Omental fat pad (tissue), 4 donors: ENCODE data around the gene CNNM4. TPM values are rescaled to one million over a fixed set of nuclear protein-coding genes. Genes with fewer than 3 reads are reported as not detected.
"Not testable (repeated sequence)": the region's sequence is repeated elsewhere in the genome, so short reads cannot be mapped to it uniquely, and the experiment has no call there.

Experiments used
- ATAC-seq: fragments of 150-250 bp; one replicate; pipeline ENCODE4 v1.9.1; 2016; ENCODE audit warnings: mild to moderate bottlenecking, moderate library complexity; ENCODE audit not compliant: low FRiP score
- DNase-seq: peaks from one replicate; pipeline ENCODE4 v3.0.0-alpha.2; 2019; ENCODE audit warnings: low spot score
- total RNA-seq, 4 donors: library from RNA; depleted of rRNA; stranded (reverse); fragments of >200 nt; gene quantifications; one replicate each; pipeline ENCODE4 v1.1.0, GENCODE V29; 2016
- TF ChIP-seq, protein P1 (sequence below), 3 donors: fragments of 450-650 bp; IDR thresholded peaks; one replicate each; pipeline ENCODE4 v1.5.1; 2016 to 2017; ENCODE audit warnings: antibody characterized with exemption in 3 of 3, mild to moderate bottlenecking in 3 of 3, moderate library complexity in 2 of 3

The CNNM4 gene
- total RNA-seq, 4 donors from 2014 or later = 3.6 to 5.6 (median 3.7) TPM

DNA sequence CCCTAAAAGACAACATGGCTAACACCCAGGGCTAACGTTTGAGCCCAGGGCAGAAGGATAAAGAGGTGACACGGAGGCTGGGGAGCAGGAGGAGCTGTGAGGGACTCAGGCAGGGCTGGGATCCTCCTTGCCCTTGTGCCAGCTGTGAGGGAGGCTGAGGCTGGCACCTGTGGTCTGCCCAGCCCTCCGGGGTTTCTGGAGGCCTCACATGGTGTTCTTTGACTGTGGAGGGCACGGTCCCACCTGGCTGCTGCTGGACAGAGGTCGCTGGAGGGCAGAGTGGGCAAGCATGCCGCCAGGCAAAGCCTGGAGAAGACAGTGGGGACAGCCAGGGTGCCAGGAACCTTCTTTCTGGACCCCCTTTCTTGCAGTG lies 28.5 kb downstream of the CNNM4 start:
- TF ChIP-seq, protein P1, sequence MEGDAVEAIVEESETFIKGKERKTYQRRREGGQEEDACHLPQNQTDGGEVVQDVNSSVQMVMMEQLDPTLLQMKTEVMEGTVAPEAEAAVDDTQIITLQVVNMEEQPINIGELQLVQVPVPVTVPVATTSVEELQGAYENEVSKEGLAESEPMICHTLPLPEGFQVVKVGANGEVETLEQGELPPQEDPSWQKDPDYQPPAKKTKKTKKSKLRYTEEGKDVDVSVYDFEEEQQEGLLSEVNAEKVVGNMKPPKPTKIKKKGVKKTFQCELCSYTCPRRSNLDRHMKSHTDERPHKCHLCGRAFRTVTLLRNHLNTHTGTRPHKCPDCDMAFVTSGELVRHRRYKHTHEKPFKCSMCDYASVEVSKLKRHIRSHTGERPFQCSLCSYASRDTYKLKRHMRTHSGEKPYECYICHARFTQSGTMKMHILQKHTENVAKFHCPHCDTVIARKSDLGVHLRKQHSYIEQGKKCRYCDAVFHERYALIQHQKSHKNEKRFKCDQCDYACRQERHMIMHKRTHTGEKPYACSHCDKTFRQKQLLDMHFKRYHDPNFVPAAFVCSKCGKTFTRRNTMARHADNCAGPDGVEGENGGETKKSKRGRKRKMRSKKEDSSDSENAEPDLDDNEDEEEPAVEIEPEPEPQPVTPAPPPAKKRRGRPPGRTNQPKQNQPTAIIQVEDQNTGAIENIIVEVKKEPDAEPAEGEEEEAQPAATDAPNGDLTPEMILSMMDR (IDR thresholded peaks at IDR 0.05) = no peak
- ATAC-seq (no peak), DNase-seq (no peak)

DNA sequence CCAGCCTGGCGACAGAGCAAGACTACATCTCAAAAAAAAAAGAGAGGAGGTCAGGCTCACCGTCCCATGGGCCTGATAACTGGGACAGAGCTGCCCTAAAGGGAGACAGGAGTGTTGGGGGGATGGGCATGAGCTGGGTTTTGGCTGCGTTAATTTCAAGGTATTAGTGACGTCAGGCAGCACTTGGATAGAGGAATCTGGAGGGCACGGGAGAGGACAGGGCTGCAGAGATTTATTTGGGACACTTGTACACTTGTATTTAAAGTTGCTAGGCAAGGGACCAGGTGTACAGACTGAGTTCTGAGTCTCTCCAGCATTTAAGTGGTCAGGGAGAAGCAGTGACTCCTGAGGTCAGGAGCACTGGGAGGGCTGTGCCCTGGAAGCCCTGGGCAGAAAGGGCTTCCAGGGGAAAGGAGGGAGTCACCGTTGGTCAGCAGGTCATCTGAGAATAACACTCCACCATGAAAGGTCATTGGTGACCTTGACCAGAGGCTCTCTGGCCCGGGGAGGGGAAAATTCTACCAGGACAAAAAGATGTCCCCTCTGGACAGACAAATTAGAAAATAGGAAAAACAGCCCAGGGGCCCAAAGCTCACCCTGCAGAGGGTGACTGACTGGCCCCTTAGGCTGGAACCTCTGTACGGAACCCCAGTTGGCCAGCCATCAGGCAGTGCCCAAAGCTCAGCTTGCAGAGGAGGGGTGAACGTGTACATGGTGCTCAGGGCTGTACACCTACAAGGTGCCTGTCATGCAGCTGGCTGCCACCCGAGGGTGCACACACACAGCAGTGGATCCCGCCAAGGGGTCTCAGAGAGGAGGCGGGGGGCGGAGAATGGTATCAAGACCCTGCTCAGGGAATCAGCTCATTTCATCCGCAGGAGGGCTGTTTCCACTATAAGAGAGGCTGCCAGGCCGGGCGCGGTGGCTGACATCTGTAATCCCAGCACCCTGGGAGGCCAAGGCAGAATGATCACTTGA lies 32.4 kb downstream of the CNNM4 start:
- TF ChIP-seq, protein P1 (IDR thresholded peaks at IDR 0.05) = no peak
- DNase-seq (no peak), ATAC-seq (no peak)

DNA sequence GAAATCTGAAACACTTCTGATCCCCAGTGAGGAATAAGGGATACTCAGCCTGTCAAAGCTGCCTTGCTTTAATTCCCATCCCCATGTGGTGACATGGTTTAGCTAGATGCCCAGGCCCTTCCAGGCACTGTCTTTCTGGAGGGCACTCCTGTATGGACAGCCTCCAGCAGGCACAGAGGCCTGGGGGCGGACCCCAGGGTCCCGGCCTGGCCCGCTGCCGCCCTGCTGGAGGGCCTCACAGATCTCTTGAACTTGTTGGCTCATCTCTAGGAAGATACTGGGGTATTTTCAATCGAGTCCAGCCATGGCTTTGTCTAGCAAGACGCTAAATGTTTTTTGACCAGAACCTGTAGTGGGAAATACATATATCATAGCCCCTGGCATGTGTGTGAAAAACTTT lies 34.4 kb downstream of the CNNM4 start:
- no peak for ATAC-seq
- no peak for DNase-seq
- TF ChIP-seq, protein P1 (IDR thresholded peaks at IDR 0.05) = no peak

DNA sequence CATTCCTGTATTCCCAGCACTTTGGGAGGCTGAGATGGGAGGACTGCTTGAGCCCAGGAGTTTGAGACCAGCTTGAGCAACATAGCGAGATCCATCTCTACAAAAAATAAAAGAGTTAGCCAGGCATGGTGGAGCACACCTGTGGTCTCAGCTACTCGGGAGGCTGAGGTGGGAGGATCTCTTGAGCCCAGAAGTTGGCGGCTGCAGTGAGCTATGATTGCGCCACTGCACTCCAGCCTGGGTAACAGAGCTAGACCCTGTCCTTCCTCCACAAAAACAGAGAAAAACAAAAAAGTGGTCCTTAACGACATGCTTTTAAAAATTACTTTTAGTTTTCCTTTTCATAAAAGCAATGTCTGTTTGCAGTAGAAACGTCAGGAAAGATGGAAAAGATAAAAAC lies 35.8 kb downstream of the CNNM4 start:
- not testable (repeated sequence) for ATAC-seq, DNase-seq

DNA sequence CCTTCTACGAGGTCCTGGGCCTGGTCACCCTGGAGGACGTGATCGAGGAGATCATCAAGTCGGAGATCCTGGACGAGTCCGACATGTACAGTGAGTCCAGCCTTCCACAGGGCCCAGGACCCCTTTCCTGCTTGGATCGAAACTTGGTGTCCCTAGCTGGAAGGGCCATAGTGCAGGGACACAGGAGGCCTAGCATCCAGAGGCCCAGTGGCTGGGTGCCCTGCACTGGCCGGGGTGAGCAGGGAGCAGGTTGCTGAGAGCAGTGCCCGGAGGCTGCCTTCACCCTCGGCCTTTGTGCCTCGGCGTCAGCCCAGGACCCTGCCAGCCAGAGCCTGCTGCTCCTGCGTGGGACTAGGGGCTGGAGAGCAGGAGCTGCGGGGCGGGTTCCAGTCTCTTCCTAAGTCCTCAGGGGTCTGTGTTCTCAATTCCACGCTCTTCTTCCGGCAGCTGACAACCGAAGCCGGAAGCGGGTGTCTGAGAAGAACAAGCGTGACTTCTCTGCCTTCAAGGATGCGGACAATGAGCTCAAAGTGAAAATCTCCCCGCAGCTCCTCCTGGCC lies 36.4 kb downstream of the CNNM4 start:
- DNase-seq = no peak
- no peak for ATAC-seq
- TF ChIP-seq, protein P1 (IDR thresholded peaks at IDR 0.05) = no peak

DNA sequence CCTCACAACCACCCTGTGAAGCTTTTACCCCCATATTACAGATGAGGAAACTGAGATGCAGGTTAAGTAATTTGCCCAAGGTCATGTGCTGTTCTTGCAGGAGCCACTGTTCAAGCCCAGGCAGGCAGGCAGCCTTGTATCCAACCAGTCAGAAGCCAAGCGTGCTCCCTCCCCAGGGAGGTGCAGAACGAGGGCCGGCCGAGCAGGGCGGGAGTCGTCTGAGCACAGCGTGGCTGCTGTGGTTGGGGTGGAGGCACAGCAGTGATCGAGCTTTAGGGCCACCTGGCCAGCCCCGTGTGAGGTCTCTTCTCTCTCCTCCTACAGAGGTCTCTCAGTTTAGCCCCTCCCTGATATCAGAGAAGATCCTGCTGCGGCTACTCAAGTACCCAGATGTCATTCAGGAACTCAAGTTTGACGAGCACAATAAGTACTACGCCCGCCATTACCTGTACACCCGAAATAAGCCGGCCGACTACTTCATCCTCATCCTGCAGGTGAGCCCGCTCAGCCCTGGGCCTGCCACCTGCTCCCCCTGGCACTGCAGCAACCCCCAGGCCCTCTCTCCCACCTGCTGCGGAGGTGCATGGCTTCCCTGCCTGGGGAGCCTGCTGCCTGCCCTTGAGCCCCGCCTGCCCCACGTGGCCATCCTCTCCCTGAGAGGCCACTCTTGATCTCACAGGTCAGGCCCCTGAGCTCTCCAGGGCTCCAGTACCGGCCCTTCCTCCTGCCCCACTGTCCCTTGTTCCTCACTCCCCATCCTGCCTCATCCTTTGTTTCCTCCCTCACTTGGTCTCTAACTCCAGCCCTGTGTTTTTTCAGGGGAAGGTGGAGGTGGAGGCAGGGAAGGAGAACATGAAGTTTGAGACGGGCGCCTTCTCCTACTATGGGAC lies 38.3 kb downstream of the CNNM4 start:
- DNase-seq (no peak), ATAC-seq (no peak)
- TF ChIP-seq, protein P1 (IDR thresholded peaks at IDR 0.05) = no peak

DNA sequence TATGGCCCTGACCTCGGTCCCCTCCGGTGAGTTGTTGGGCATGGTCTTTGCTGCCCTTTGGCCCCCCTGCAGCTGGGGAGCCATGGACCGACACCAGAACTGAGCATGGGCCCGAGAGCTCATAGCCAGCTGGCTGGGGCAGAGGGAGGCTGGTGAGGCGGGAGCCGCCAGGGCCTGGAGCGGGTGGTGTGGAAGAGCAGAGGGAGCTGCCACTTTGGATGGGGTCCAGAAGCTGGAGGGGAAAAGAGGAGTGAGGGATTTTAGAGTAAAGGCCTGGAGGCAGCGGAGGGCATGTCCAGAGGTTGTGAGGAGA lies 38.9 kb downstream of the CNNM4 start:
- TF ChIP-seq, protein P1 (IDR thresholded peaks at IDR 0.05) = no peak
- DNase-seq (no peak), ATAC-seq (no peak)
